SH-SY5Y (cell line): ENCODE measurements around the gene C22orf23.

Experiments
- GATA2 ChIP-seq: IDR thresholded peaks from 2 replicates; pipeline ENCODE4 v1.6.1; 2011; ENCODE audit warnings: mild to moderate bottlenecking, low read depth, low read length
- GATA3 ChIP-seq: IDR thresholded peaks from 2 replicates; pipeline ENCODE4 v1.6.1; 2011; ENCODE audit warnings: low read depth, mild to moderate bottlenecking, low read length, moderate library complexity

The C22orf23 gene

DNA sequence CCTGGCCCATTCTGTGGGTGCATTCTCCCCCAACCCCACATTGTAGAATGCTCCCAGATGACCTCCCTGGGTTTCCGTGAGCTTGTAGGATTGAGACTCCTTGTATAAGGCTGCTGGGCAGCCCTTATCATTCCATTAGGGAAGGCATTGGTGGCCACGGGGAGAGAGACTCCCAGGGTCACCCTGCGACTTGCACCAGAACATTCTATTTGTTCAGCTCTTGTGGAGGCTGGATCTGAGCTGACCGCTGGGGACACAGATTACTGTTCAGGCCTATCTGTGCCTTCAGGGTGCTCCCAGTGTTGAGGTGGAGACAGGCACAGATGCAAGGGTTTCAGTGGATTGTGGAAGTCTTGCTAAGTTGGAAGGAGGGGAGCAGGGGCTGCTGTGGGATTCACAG, 29.5 kb downstream of the C22orf23 start:
- TF ChIP-seq GATA2 (no peak), GATA3 (no peak)

DNA sequence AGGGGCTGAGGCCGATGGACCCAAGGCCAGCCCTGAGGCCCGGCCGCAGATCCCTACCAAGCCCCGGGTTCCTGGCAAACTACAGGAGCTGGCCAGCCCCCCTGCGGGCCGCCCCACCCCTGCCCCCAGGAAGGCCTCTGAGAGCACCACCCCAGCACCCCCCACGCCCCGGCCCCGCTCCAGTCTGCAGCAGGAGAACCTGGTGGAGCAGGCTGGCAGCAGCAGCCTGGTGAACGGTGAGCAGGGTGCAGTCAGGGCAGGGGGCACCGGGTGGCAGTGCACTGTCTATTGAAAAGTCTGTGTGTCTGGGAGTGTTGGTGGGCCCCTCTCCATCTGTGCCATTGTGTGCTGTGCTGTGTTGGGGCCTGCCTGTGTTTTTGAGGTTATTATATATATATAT, 31.2 kb downstream of the C22orf23 start:
- TF ChIP-seq GATA3 (no peak), GATA2 (no peak)

DNA sequence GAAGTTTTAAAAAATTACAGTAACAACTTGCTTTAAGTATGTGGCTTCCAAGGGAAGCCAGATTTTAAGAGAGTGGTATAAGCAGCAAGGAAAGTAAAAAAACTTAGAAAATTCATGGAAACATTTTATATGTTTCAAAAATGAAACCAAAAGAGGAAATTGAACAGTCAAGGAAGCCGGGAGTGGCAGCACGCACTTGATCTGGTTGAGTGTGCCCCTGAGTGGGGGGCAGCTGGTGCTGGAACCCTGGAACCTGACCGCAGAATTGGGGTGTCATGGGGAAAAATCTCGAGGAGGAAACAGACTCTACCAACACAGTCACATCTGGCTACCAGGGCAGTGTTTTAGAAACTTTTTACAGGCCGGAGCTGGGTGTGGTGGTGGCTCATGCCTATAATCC, 33.3 kb downstream of the C22orf23 start:
- TF ChIP-seq GATA3 (no peak), GATA2 (no peak)

DNA sequence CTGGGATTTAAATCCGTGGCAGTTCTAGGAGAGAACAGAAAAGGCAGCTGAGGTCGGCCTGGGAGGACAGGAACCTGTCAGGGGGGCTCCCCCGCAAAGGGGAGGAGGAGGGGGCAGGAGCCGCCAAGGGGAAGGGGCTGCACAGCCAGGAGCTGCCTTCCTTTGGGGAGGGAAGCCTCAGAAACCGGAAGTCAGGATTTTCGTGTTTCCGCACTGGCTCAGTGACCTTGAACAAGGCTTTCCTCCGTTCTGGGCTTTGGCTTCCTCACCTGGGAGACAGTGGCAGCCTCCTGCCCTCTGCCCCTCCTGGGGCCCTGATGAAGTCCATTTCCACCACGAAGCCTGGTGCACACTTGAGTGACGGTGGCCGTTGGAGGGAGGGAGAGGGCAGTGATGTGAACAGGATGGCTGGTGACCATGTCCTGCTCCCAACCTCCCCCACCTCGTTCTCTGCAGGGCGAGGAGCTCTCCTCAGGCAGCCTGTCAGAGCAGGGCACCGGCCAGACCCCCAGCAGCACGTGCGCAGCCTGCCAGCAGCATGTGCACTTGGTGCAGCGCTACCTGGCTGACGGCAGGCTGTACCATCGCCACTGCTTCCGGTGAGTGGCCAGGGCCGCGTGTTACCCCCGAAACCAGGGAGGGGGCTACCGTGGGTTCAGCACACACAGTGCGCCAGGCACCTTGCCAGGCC, 34.7 kb downstream of the C22orf23 start:
- TF ChIP-seq GATA2, result no peak
- TF ChIP-seq GATA3, result no peak

DNA sequence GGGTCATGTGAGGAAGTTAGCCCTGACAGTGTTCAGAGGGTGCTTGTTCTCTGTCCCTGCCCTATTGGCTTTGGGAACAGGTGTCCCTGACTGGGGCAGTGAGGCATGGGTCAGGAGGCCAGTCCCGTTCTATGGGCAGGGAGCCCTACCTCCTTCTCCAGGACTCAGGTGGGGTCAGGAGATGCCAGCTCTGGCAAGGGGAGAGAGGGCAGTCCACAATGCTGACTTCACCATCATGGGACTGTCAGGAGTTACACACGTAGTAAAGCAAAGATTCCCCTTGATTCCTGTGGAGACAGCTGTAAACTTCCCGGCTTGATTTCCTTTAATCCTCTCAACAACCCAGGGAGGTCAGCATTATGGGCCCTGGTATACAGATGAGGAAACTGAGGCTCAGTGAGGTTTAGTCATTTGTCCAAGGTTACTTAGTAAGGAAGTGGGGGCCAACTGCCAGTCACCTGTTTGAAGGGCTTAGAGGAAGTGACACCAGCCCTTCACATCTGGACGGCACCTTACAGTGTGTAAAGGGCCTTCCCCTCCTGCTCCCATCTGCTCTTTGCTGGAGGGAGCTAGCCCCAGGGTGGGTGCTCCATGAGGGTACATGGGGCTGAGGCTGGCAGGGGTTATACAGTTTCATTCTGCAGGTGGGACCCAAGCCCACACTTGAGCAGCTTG, 35.4 kb downstream of the C22orf23 start:
- TF ChIP-seq GATA3 (no peak), GATA2 (no peak)

DNA sequence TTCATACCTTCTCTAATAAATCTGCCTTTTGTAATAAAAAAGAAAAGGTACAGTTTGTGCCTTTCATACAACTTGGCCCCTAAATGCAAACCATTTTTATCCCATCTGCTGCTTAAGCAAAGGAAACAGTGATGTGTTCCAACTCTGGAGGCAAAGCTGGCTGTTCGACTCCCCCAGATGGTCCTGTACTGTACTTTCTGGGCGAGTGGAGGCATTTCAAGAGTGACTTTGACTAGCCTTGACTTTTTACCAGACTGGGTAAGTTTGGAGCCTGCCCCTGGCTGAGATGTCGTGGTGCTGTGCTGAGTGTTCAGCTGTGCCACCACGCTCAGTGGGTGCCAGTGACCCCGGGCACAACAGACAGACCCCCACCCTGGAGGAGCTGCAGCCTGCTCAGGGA, 37.1 kb downstream of the C22orf23 start:
- no peak for TF ChIP-seq GATA2
- TF ChIP-seq GATA3, result no peak

DNA sequence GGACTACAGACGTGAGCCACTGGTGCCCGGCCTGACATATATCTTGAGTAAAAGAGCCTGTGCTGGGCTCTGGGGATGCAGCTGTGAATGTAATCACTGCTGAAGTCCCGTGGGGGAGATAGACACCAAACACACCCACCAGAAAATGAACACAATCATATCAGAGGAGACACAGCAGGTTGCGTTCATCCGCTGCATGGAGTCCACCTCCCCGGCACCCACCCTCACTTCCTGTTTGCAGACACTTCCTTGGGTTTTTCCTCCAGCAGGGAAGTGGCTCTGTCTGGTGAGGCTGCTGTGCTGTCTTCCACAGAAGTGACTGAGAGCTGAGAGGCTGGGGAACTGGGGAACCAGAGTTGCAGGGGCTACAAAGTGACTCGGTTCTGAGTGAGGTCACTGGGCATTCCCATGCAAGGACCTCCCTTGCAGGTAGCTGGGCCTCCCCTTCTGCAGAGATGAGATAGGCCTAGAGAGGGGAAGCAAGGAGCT, 40.1 kb downstream of the C22orf23 start:
- no peak for TF ChIP-seq GATA3
- no peak for TF ChIP-seq GATA2

DNA sequence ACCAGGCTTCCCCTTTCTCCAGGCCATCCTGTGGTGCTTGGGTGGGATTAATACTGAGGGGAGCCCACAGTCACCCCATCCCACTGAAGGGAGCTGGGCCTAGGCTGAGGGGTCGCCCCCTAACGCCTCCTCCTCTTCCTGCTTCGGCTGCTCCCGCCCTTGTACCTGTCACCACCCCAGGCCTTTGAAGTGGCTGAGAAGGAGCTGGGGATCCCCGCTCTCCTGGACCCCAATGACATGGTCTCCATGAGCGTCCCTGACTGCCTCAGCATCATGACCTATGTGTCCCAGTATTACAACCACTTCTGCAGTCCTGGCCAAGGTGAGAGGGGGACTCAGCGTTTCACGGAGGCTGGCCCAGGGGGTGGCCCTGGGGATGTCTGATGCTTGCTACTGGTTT, 41.2 kb downstream of the C22orf23 start:
- TF ChIP-seq GATA2 (no peak), GATA3 (no peak)

DNA sequence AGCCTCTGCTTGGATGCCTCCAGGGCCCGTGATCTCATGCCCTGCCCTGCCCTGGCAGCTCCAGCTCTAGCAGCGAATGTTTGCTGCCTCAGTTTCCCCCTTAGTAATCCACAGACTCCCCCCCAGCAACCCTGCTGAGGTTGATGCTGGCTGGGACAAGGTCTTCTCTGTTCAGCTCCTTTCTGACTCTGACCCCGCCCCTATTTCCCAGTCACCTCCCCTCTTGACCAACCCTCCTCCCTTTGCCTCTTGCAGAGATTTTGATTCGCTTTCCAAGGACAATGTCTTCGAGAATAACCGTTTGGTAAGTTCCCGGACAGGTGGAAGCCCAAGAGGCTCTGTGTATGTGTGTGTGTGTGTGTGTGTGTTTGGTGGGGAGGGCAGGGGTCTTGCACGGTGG, 41.7 kb downstream of the C22orf23 start:
- TF ChIP-seq GATA2 (no peak), GATA3 (no peak)

DNA sequence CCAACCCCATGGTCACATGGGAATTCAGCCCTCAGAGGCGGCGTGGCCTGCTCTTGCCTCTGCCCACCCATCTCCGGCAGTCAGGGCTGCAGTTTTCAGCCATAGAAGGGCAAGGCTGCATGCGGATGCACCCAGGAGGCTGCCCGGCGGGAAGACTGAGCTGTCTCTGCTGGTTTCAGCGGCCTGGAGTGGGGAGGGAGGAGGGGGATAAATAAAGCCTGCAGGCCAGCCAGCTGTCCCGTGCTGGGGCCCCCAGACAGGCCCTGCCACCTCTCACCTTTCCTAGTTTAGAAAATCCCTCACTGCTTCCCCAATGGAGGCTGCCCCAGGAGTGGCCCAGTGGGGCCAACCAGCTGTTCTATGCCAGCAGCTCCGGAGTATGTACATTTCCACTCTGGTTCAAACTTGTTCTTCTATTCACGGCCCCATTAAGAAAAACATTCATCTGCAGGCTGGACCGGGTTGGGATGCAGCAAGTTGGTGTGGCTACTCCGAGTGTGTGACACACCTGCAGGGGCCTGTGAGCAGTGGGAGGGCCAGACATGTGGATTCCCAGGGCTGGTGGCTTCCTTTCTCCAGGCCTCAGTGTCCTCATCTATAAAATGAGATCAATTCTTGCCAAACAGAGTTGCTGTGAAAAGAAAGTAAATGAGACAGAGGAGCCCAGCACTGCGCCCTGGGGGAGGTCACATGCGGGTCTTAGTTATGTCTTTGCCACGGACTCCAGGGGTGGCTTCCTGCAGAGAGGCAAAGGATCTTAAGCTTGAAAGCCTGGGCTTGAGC, 42.3 kb downstream of the C22orf23 start:
- TF ChIP-seq GATA2 (no peak), GATA3 (no peak)

DNA sequence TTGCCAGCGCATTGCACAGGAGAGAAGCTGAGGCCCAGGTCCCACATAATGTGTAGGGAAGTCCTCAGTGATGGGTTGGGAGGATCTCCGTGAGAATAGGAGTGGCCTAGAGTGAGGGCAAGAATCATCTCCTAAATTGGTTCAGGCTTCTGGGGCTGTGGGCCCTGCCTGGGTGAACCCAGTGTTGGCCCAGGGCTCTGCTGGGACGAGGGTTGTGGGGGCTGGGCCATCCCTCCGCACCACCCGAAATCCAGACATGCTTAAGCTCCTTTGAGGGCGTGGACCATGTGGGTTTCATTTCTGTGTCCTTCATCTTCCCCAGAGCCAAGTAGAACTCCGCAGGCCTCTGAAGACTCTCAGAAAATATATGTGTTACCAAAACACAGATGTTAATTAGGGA, 43.6 kb downstream of the C22orf23 start:
- no peak for TF ChIP-seq GATA3
- TF ChIP-seq GATA2, result no peak

DNA sequence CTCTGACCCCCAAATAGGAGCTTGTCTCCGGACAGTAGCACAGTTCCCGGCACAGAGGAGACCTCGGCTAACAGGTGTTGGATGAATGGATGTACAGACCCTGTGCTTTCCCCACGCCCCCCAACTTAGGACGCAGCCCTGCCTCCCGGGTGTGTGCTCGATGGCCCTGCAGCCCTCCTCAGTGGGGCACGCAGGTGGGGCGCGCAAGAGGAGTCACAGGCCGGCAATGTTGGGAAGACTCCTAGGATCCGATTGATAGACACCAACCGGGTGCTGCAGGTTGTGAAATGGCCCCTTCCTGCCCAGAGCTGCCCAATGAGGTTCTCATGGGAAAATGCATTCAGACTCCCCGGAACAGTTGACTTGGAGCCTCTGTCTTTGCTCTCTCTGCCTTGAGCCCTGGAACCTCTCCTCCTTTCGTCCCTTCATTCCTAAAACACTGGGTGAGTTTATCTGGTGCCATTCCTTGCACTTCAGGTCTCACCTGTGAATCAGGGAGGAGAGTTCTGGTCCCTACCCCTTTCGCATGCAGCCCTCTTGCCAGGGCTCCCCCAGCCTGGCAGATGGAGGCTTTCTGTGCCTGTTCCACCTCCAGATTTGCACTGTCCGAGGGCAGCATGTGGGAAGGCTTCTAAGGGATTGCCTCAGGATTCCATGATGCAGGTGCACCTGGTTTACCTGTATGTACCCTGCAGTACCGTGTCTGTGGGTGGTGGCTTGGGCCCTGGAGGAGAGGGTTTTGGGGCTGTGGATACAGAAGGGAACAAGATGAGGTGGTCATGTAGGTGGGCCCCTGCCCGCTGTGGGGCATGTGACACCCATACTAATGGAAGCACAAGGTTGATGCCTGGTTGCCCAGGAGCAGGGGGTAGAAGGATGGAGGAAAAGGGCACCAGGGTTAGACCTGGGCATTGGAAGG, 46.1 kb downstream of the C22orf23 start:
- TF ChIP-seq GATA2, result no peak
- TF ChIP-seq GATA3, result no peak

DNA sequence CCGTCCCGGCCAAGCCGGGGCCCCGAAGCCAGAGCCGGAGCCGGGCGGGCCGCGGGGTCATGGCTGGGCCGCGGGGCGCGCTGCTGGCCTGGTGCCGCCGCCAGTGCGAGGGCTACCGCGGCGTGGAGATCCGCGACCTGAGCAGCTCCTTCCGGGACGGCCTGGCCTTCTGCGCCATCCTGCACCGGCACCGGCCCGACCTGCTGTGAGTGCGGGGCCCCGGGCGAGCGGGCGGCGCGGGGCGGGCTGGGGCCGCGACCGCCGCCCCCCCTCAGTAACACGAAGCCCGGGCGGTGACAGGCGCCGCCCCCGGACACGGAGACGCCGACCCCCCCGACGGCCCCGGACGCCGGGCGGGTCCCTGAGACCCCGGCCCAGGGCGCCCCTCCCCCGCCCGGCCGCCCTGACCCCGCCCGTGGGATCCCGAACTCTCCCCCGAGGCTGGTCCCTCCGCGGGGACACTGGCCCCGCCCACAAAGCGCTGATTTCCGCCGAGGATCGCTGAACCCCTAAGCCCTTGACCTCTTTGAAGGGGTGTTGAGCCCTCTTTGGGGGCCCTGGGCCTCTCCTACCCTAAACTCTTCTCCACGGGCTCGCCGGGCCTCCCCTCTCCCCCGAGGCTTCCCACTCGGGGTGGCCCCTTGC, 46.9 kb downstream of the C22orf23 start:
- TF ChIP-seq GATA3, result no peak
